ENCODE results near the gene DRC7.
"Not testable (repeated sequence)": the region's sequence is repeated elsewhere in the genome, so short reads cannot be mapped to it uniquely, and the experiment has no call there.

The DRC7 gene

DNA sequence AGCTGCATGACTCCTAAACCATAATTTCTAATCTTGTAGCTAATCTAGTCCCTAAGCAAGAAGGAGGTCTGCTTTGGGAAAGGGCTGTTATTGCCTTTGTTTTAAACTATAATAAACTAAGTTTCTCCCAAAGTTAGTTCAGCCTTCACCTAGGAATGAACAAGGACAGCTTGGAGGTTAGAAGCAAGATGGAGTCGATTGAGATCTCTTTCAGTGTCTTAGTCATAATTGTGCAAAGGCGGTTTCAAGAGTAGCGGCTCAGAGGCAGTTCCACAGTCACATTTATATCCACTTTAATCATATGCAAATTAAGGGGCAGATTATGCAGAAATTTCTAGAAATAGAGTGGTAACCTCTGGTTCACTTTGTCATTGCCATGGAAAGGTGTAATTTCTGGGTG is 17.4 kb downstream of the DRC7 start:
- no peak overlapping the region for H3K27ac ChIP-seq
- no peak for TF ChIP-seq ZFX (IDR thresholded peaks at IDR 0.05)
- TF ChIP-seq, protein P1, sequence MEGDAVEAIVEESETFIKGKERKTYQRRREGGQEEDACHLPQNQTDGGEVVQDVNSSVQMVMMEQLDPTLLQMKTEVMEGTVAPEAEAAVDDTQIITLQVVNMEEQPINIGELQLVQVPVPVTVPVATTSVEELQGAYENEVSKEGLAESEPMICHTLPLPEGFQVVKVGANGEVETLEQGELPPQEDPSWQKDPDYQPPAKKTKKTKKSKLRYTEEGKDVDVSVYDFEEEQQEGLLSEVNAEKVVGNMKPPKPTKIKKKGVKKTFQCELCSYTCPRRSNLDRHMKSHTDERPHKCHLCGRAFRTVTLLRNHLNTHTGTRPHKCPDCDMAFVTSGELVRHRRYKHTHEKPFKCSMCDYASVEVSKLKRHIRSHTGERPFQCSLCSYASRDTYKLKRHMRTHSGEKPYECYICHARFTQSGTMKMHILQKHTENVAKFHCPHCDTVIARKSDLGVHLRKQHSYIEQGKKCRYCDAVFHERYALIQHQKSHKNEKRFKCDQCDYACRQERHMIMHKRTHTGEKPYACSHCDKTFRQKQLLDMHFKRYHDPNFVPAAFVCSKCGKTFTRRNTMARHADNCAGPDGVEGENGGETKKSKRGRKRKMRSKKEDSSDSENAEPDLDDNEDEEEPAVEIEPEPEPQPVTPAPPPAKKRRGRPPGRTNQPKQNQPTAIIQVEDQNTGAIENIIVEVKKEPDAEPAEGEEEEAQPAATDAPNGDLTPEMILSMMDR (conservative IDR thresholded peaks at IDR 0.05), result no peak

DNA sequence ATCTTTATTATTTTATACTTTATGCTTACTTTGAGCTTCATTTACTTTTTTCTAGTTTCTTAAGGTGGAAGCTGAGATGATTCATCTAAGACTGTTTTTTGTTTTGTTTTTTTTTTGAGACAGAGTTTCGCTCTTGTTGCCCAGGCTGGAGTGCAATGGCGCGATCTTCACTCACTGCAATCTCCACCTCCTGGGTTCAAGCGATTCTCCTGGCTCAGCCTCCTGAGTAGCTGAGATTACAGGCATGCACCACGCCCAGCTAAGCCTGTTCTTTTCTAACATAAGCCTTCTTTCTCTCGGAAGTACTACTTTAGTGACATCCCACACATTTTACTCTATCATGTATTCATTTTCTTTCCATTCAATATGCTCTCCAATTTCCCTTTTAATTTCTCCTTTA is 18.0 kb downstream of the DRC7 start:
- H3K27ac ChIP-seq, result not testable (repeated sequence)

DNA sequence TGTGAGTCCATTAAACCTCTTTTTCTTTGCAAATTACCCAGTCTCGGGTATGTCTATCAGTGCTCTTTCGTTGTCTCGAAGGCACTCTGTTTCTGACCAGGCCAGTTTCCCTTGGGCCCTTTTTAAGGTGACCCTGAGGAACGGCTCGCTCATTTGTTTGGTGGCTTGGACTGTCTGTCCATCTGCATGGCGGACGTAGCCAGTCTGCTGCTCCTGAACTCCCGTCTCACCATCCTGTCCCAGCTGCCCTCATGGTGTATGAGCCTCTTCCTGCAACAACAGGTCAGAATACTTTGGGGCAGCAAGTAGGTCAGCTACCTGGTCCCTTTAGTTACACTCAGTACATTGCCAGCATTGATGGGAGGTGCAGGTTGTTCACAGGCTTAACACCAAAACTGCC is 19.0 kb downstream of the DRC7 start:
- TF ChIP-seq ZFX (IDR thresholded peaks at IDR 0.05), result no peak
- TF ChIP-seq, protein P1 (conservative IDR thresholded peaks at IDR 0.05), result no peak
- no peak overlapping the region for H3K27ac ChIP-seq

DNA sequence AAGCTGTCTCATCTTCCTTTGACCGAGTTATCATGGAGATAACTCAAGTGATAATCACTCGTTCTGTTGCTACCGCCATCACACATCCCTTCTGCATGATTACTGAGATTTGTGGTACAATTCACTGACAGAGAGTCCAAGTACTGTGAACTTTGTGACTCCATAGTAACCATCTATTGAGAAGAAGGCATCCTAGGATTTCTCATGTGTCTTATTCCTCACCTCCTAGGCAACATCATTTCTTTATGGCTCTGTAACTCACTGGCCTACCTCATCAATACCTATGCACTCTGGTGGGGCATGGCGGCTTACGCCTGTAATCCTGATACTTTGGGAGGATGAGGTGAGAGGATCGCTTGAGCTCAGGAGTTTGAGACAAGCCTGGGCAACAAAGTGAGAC is 19.4 kb downstream of the DRC7 start:
- TF ChIP-seq, protein P1 (conservative IDR thresholded peaks at IDR 0.05), result no peak
- TF ChIP-seq ZFX (IDR thresholded peaks at IDR 0.05), result no peak
- no peak overlapping the region for H3K27ac ChIP-seq

DNA sequence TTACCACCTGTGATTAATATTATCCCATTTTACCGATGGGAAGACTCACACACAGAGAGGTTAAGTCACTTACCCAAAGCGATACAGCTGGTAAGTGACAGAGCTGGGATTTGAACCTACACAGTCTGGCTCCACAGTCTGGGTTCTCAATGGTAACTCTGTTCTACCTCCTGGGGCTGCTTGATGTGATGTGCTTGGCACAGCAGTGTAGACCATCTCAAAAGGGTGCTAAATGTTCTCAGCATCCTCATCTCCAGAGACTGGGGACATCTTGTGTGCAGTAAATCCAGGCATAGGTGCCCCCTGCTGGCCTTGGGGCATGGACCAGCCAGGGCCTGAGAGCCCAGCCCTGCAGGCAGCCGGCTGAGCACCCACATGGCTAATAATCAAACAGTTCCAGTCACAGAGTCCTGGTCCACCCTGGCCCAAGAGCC is 25.6 kb downstream of the DRC7 start:
- H3K27ac ChIP-seq, result no peak overlapping the region
- no peak for TF ChIP-seq ZFX (IDR thresholded peaks at IDR 0.05)
- TF ChIP-seq, protein P1 (conservative IDR thresholded peaks at IDR 0.05), result peak; percentile 72

DNA sequence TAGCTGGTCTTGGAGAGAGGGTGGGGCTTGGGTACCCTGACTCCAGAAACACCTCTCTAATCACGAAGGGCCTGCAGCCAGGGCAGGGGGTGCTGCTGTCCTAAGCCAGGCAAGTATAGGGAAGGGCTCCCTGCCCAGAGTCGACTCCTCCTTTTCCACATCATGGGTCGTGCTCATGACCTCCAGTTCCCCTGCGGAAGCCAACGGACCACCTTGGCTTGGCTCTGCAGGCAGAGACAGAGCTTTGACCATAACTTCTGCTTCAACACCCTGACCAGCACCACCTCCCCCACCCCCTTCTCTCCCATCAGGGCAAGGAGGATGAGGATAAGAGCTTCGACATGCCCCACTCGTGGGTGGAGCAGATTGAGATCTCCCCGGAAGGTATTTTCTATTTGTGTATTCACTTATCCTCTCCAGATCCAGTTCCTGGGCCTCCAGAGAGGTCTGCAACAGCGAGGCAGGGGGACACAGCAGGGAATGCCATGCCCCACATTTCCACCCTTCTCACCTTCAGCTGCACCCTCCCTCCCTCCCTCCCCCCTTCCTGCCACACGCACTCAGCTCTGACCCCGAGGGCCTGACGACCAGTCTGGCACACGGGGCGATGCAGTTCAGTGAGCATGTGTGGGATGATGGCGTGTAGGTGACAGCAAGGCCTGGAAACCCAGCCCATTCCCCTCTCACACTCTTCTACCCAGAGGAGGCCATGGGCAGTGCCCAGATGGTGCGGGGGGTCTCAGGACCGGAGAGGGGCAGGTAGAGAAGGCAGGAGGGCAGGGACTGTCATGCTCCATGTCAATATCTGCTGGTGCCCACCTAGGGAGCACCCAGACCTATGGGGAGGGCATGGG is 27.0 kb downstream of the DRC7 start:
- TF ChIP-seq, protein P1 (conservative IDR thresholded peaks at IDR 0.05), result no peak
- no peak for TF ChIP-seq ZFX (IDR thresholded peaks at IDR 0.05)
- H3K27ac ChIP-seq, result no peak overlapping the region

DNA sequence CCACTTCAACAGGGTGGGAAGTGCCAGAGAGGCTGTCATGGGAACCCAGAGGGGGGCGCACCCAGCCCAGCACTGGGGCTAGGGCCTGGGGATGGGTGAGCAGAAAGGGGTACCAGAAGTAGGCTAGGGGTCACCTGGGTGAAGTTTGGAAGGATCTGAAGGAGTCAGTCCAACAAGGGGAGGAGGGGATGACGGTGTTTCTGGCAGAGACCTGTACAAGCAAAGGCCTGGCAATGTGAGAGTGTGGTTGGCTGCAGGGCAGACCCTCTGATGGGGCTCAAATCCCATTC is 27.5 kb downstream of the DRC7 start:
- TF ChIP-seq ZFX (IDR thresholded peaks at IDR 0.05), result no peak
- TF ChIP-seq, protein P1 (conservative IDR thresholded peaks at IDR 0.05), result no peak
- H3K27ac ChIP-seq, result no peak overlapping the region

DNA sequence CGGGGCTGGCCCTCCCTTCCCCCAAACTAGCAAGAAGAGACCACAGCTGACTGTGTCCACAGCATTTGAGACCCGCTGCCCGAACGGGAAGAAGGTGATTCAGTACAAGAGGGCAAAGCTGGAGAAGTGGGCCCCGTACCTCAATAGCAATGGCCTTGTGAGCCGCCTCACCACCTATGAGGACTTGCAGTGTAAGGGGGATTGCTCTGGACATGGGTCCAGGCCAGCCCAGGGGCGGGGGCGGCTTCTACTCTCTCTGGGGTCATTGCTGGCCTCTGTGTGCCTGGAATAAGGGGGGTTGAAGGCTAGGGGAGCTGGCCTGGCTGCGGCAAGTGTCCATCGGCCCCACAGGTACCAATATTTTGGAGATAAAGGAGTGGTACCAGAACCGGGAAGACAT is 28.0 kb downstream of the DRC7 start:
- TF ChIP-seq ZFX (IDR thresholded peaks at IDR 0.05), result no peak
- TF ChIP-seq, protein P1 (conservative IDR thresholded peaks at IDR 0.05), result no peak
- no peak overlapping the region for H3K27ac ChIP-seq

All from C4-2B (cell line).